ENCODE measurements around the gene HBE1.

HBE1 gene

GRCh38 chr11:5234381-5234834 lies 35.3 kb downstream of the HBE1 start, which contains the start of gene HBD:
Gene HBD (minus strand): TSS chr11:5234483. CDS start chr11:5234433, 50 bp downstream.
- no peak for DNase-seq (ENCODE audit: low read depth in 1 of 2, low spot score in 1 of 2)

- no peak for DNase-seq (ENCODE audit: low read depth in 1 of 2, low spot score in 1 of 2)
Observed at GRCh38 chr11:5233307-5233706, 36.4 kb downstream of the HBE1 start.

DNA sequence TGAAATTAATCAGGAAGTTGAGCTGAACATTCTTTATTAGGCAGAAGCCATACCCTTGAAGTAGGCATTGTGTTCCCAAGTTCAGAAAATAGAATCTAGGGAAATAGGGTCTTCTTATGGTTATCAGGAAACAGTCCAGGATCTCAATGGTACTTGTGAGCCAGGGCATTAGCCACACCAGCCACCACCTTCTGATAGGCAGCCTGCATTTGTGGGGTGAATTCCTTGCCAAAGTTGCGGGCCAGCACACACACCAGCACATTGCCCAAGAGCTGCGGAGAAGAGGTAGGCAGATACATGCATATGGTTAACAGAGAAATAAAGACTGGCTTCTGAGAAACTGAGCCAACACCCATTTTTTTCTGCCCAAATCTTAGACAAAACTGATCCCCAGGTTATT lies 36.9 kb downstream of the HBE1 start:
- no peak for DNase-seq (ENCODE audit: low read depth in 1 of 2, low spot score in 1 of 2)

- DNase-seq (ENCODE audit: low read depth in 1 of 2, low spot score in 1 of 2), result no peak
Observed at GRCh38 chr11:5232176-5232575, 37.6 kb downstream of the HBE1 start.

DNA sequence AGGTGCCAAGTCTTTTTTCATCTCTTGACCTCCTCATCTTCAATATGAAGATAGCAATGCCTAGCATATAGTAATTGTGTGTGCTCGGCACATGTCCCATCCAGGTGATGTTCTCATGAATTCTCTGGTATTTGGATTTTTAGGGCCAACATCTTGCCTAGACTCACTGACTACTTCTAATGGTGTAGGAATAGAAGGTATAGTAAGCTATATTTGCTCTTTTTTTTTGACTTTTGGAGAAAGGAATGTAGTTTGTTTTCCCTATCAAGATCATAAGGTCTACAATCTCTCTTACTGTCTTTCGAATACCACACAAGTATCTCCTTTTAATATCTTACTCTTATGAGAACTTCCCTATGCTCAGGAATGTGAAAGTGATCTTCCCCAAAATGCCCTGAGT lies 38.6 kb downstream of the HBE1 start:
- no peak for DNase-seq (ENCODE audit: low read depth in 1 of 2, low spot score in 1 of 2)

- DNase-seq (ENCODE audit: low read depth in 1 of 2, low spot score in 1 of 2), result no peak
Observed at GRCh38 chr11:5230266-5230665, 39.5 kb downstream of the HBE1 start.

DNA sequence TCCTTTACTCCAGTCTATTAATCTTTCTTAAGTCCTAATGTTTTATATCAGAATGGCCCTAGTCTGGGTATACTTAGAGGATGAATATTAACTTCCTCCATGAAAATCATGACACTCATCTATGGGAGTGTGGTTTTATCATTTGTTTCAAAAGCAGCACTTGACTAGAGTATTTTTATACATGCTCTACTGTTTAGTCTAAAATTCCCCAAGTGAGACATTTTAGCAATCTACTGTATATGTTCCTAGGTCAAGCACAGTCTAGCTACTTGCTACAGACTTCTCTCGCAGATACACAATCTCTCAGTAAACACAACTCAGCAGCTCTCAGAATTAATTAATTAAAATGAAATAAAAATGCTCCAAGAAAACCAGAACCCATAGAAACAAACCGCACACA lies 39.9 kb downstream of the HBE1 start:
- no peak for DNase-seq (ENCODE audit: low read depth in 1 of 2, low spot score in 1 of 2)

DNA sequence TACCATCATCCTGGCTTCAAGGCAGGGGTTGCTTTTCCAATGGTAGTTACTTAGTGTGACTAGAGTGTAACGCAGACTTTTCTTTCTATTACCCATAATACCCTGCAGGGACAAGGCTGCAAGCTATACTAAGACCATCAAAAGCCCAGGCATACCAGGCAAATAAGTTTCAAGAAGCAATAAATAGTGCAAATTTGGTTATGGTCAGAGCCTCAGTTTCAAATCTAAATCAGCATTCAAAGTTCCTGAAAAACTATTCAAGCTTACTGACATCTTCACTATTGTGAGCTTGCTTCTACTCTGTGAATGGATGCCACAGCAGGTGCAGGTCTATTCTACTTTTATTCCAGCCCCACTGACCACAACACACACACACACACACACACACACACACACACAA lies 40.4 kb downstream of the HBE1 start:
- DNase-seq (ENCODE audit: low read depth in 1 of 2, low spot score in 1 of 2), result no peak

GRCh38 chr11:5228124-5228523 lies 41.6 kb downstream of the HBE1 start:
- no peak for DNase-seq (ENCODE audit: low read depth in 1 of 2, low spot score in 1 of 2)

DNA sequence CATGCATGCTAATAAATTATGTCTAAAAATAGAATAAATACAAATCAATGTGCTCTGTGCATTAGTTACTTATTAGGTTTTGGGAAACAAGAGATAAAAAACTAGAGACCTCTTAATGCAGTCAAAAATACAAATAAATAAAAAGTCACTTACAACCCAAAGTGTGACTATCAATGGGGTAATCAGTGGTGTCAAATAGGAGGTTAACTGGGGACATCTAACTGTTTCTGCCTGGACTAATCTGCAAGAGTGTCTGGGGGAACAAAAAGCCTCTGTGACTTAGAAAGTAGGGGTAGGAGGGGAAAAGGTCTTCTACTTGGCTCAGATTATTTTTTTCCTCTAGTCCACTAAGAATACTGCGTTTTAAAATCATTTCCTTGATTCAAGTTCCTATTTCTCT lies 42.1 kb downstream of the HBE1 start:
- DNase-seq (ENCODE audit: low read depth in 1 of 2, low spot score in 1 of 2), result no peak

- DNase-seq (ENCODE audit: low read depth in 1 of 2, low spot score in 1 of 2), result no peak
Observed at GRCh38 chr11:5226732-5227310, 42.9 kb downstream of the HBE1 start, which contains the start of gene HBB. Gene HBB (minus strand): TSS chr11:5227071. CDS start chr11:5227021, 50 bp downstream.

- DNase-seq (ENCODE audit: low read depth in 1 of 2, low spot score in 1 of 2), result no peak
Observed at GRCh38 chr11:5225480-5225871, 44.3 kb downstream of the HBE1 start.

DNA sequence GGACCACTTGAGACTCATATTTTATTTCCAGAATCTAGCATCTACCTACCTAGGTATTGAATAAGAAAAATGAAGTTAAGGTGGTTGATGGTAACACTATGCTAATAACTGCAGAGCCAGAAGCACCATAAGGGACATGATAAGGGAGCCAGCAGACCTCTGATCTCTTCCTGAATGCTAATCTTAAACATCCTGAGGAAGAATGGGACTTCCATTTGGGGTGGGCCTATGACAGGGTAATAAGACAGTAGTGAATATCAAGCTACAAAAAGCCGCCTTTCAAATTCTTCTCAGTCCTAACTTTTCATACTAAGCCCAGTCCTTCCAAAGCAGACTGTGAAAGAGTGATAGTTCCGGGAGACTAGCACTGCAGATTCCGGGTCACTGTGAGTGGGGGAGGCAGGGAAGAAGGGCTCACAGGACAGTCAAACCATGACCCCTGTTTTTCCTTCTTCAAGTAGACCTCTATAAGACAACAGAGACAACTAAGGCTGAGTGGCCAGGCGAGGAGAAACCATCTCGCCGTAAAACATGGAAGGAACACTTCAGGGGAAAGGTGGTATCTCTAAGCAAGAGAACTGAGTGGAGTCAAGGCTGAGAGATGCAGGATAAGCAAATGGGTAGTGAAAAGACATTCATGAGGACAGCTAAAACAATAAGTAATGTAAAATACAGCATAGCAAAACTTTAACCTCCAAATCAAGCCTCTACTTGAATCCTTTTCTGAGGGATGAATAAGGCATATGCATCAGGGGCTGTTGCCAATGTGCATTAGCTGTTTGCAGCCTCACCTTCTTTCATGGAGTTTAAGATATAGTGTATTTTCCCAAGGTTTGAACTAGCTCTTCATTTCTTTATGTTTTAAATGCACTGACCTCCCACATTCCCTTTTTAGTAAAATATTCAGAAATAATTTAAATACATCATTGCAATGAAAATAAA lies 44.9 kb downstream of the HBE1 start:
- no peak for DNase-seq (ENCODE audit: low read depth in 1 of 2, low spot score in 1 of 2)

- DNase-seq (ENCODE audit: low read depth in 1 of 2, low spot score in 1 of 2), result no peak
Observed at GRCh38 chr11:5223686-5224085, 46.1 kb downstream of the HBE1 start.

- no peak for DNase-seq (ENCODE audit: low read depth in 1 of 2, low spot score in 1 of 2)
Observed at GRCh38 chr11:5223146-5223545, 46.6 kb downstream of the HBE1 start.
